HepG2 (cell line): ENCODE results near the gene QDPR. TPM values are rescaled to one million over a fixed set of nuclear protein-coding genes. Genes with fewer than 3 reads are reported as not detected.

ENCODE experiments used
- ATF7 ChIP-seq, 2 experiments: fragments of 450-650 bp in 1 of 2; sonication (generic) in 1 of 2; formaldehyde crosslinking in 1 of 2; IDR thresholded peaks; 2 replicates each; pipeline versions ENCODE4 v1.4.0 to v1.6.1; 2016 to 2020; ENCODE audit warnings: antibody characterized with exemption in 1 of 2, mild to moderate bottlenecking in 1 of 2, missing genetic modification reagents in 1 of 2
- CREM ChIP-seq, 2 experiments: sonication (generic) in 1 of 2; formaldehyde crosslinking in 1 of 2; IDR thresholded peaks; 2 replicates each; pipeline versions ENCODE4 v1.4.0 to v1.6.1; 2016 to 2020; ENCODE audit warnings: antibody characterized with exemption in 1 of 2, mild to moderate bottlenecking in 1 of 2, missing genetic modification reagents in 1 of 2
- FOXM1 ChIP-seq: sonication (generic); formaldehyde crosslinking; IDR thresholded peaks from 2 replicates; pipeline ENCODE4 v1.5.0; 2020; ENCODE audit warnings: missing genetic modification reagents
- GABPA ChIP-seq, 2 experiments: IDR thresholded peaks; 2 replicates each; pipeline ENCODE4 v1.6.1; 2011 to 2016; ENCODE audit warnings: low read depth in 2 of 2, low read length in 1 of 2, missing biosample characterization in 1 of 2, missing genetic modification characterization in 1 of 2
- HHEX ChIP-seq: IDR thresholded peaks from 2 replicates; pipeline ENCODE4 v1.6.1; 2016; ENCODE audit warnings: control low read depth
- HOXA7 ChIP-seq: sonication (generic); formaldehyde crosslinking; IDR thresholded peaks from 2 replicates; pipeline ENCODE4 v1.8.1; 2022; ENCODE audit warnings: mild to moderate bottlenecking, missing genetic modification reagents, moderate library complexity
- IRF1 ChIP-seq: sonication (generic); formaldehyde crosslinking; IDR thresholded peaks from 2 replicates; pipeline ENCODE4 v1.4.0; 2020; ENCODE audit warnings: low read depth, mild to moderate bottlenecking, missing genetic modification reagents
- KDM5B ChIP-seq: sonication (generic); formaldehyde crosslinking; IDR thresholded peaks from 2 replicates; pipeline ENCODE4 v1.4.0; 2020; ENCODE audit warnings: missing genetic modification reagents, mild to moderate bottlenecking, borderline replicate concordance
- NFKBIZ ChIP-seq: IDR thresholded peaks from 2 replicates; pipeline ENCODE4 v1.6.1; 2018; ENCODE audit warnings: missing genetic modification reagents, missing compliant biosample characterization
- NONO ChIP-seq, 2 experiments: fragments of 450-650 bp in 1 of 2; sonication (generic) in 1 of 2; formaldehyde crosslinking in 1 of 2; IDR thresholded peaks in 1 of 2; conservative IDR thresholded peaks in 1 of 2; 2 replicates each; pipeline versions ENCODE4 v1.6.1 to v1.8.0; 2017 to 2022; ENCODE audit warnings: mild to moderate bottlenecking in 1 of 2, missing genetic modification reagents in 1 of 2, moderate library complexity in 1 of 2
- PCBP2 ChIP-seq: fragments of 200-400 bp; formaldehyde crosslinking; optimal IDR thresholded peaks from 2 replicates; pipeline ENCODE3; 2018; ENCODE audit warnings: low read length, low read depth; ENCODE audit not compliant: poor library complexity, severe bottlenecking
- RARG ChIP-seq: sonication (generic); formaldehyde crosslinking; IDR thresholded peaks from 2 replicates; pipeline ENCODE4 v1.4.0; 2020; ENCODE audit warnings: low read depth, mild to moderate bottlenecking, missing genetic modification reagents
- RELA ChIP-seq: sonication (generic); formaldehyde crosslinking; IDR thresholded peaks from 2 replicates; pipeline ENCODE4 v1.4.0; 2020; ENCODE audit warnings: missing genetic modification reagents
- SMAD3 ChIP-seq: sonication (generic); formaldehyde crosslinking; IDR thresholded peaks from 2 replicates; pipeline ENCODE4 v1.4.0; 2020; ENCODE audit warnings: missing genetic modification reagents
- SMC3 ChIP-seq: IDR thresholded peaks from 2 replicates; pipeline ENCODE4 v1.6.1; 2011; ENCODE audit warnings: low read length, improper control_type of control experiment
- TOE1 ChIP-seq: sonication (generic); formaldehyde crosslinking; IDR thresholded peaks from 2 replicates; pipeline ENCODE4 v1.4.0; 2020; ENCODE audit warnings: mild to moderate bottlenecking, missing genetic modification reagents
- TRIM22 ChIP-seq: fragments of 450-650 bp; IDR thresholded peaks from 2 replicates; pipeline ENCODE4 v1.6.1; 2017
- ZBTB25 ChIP-seq: IDR thresholded peaks from 2 replicates; pipeline ENCODE4 v1.6.1; 2018; ENCODE audit warnings: missing genetic modification reagents
- ZFP41 ChIP-seq: sonication (generic); formaldehyde crosslinking; IDR thresholded peaks from 2 replicates; pipeline ENCODE4 v1.4.0; 2020; ENCODE audit warnings: mild to moderate bottlenecking, missing genetic modification reagents, borderline replicate concordance
- ZMYM3 ChIP-seq: sonication (generic); formaldehyde crosslinking; IDR thresholded peaks from 2 replicates; pipeline ENCODE4 v1.5.1; 2020; ENCODE audit warnings: mild to moderate bottlenecking, missing genetic modification reagents
- ZNF33A ChIP-seq: sonication (generic); formaldehyde crosslinking; IDR thresholded peaks from 2 replicates; pipeline ENCODE4 v1.5.1; 2020; ENCODE audit warnings: missing genetic modification reagents, mild to moderate bottlenecking, moderate library complexity, borderline replicate concordance
- ZNF484 ChIP-seq: sonication (generic); formaldehyde crosslinking; IDR thresholded peaks from 2 replicates; pipeline ENCODE4 v1.5.1; 2020; ENCODE audit warnings: mild to moderate bottlenecking, low read depth, missing genetic modification reagents, borderline replicate concordance
- ZNF570 ChIP-seq: sonication (generic); formaldehyde crosslinking; IDR thresholded peaks from 2 replicates; pipeline ENCODE4 v1.4.0; 2020; ENCODE audit warnings: mild to moderate bottlenecking, missing genetic modification reagents, borderline replicate concordance
- ZNF619 ChIP-seq: sonication (generic); formaldehyde crosslinking; IDR thresholded peaks from 2 replicates; pipeline ENCODE4 v1.4.0; 2020; ENCODE audit warnings: mild to moderate bottlenecking, missing genetic modification reagents
- ZNF773 ChIP-seq: sonication (generic); formaldehyde crosslinking; IDR thresholded peaks from 2 replicates; pipeline ENCODE4 v1.4.0; 2020; ENCODE audit warnings: missing genetic modification reagents, borderline replicate concordance
- ZNF782 ChIP-seq: sonication (generic); formaldehyde crosslinking; IDR thresholded peaks from 2 replicates; pipeline ENCODE4 v1.4.0; 2020; ENCODE audit warnings: missing genetic modification reagents, mild to moderate bottlenecking, borderline replicate concordance
- ZNF790 ChIP-seq: sonication (generic); formaldehyde crosslinking; IDR thresholded peaks from 2 replicates; pipeline ENCODE4 v1.8.0; 2022; ENCODE audit warnings: missing genetic modification reagents, mild to moderate bottlenecking, borderline replicate concordance
- polyA plus RNA-seq, 8 experiments: library from polyadenylated mRNA; depleted of rRNA in 3 of 8; stranded (reverse) in 7 of 8; unstranded in 1 of 8; fragments of >200 nt; fragmentation: Illumina TruSeq in 4 of 8; extraction: Trizol in 4 of 8; gene quantifications; 2 replicates each; pipeline versions ENCODE4 v1.2.1 to v1.2.3, GENCODE V29; 2011 to 2016; ENCODE audit warnings: low read depth in 4 of 8, missing spikeins in 1 of 8, mixed read lengths in 1 of 8; ENCODE audit not compliant: insufficient read depth in 1 of 8
- total RNA-seq, 5 experiments: library from RNA; depleted of rRNA; stranded (reverse); fragments of >200 nt; fragmentation: Illumina TruSeq; extraction: Trizol; gene quantifications; 2 replicates each; pipeline ENCODE4 v1.2.3, GENCODE V29; 2016; ENCODE audit warnings: low read depth in 1 of 5

The QDPR gene
- total and polyA plus RNA-seq, 2 of the 13 experiments (the other 11 are each of a cell fraction or from before 2014, with no cell fraction given): 9.9 to 95.5 TPM

GRCh38 chr4:17558941-17559708, 47.2 kb upstream of the QDPR start (continued):
- TF ChIP-seq HHEX (CRISPR knock-in tag) (peak; percentile 46; the same call in 1 of the 2 replicates), KDM5B (CRISPR knock-in tag) (no peak), TOE1 (peak; percentile 80; the same call in 1 of the 2 replicates), ATF7 (IDR thresholded peaks at IDR 0.05) (peak; percentile 56; the same call in 1 of the 2 replicates), ATF7 (CRISPR knock-in tag; IDR thresholded peaks at IDR 0.05) (peak; percentile 71; the same call in 1 of the 2 replicates), GABPA (IDR thresholded peaks at IDR 0.05; ENCODE audit: low read depth, low read length) (no peak), GABPA (CRISPR knock-in tag; IDR thresholded peaks at IDR 0.05; ENCODE audit: low read depth) (peak; percentile 49; the same call in 1 of the 2 replicates), ZNF484 (CRISPR knock-in tag) (no peak), SMAD3 (CRISPR knock-in tag) (peak; percentile 65; the same call in 1 of the 2 replicates), TRIM22 (no peak), NONO (IDR thresholded peaks at IDR 0.05) (no peak), NONO (CRISPR knock-in tag; conservative IDR thresholded peaks at IDR 0.05) (peak; percentile 58; the same call in 1 of the 2 replicates), CREM (IDR thresholded peaks at IDR 0.05) (peak; percentile 94), CREM (CRISPR knock-in tag; IDR thresholded peaks at IDR 0.05) (no peak), RELA (CRISPR knock-in tag) (peak; percentile 22; the same call in 1 of the 2 replicates), IRF1 (CRISPR knock-in tag) (no peak), ZNF790 (CRISPR knock-in tag) (no peak), ZNF619 (CRISPR knock-in tag) (no peak), ZNF773 (CRISPR knock-in tag) (no peak), ZNF570 (CRISPR knock-in tag) (no peak), PCBP2 (no peak), SMC3 (no peak; the same call in 1 of the 2 replicates), FOXM1 (CRISPR knock-in tag) (no peak), ZNF33A (CRISPR knock-in tag) (no peak), ZFP41 (CRISPR knock-in tag) (no peak), ZBTB25 (CRISPR knock-in tag) (peak; percentile 86), NFKBIZ (CRISPR knock-in tag) (peak; percentile 90), ZMYM3 (CRISPR knock-in tag) (peak; percentile 81), RARG (CRISPR knock-in tag) (no peak), ZNF782 (CRISPR knock-in tag) (no peak), HOXA7 (no peak)
